HG03095 (cell line): ENCODE data around the gene GBGT1.

Source experiments
- ATAC-seq: cut with Tn5 transposase; IDR thresholded peaks from one replicate; pipeline ENCODE4 v1.9.1; 2021; ENCODE audit warnings: moderate library complexity; ENCODE audit not compliant: unreplicated experiment

GBGT1 gene

DNA sequence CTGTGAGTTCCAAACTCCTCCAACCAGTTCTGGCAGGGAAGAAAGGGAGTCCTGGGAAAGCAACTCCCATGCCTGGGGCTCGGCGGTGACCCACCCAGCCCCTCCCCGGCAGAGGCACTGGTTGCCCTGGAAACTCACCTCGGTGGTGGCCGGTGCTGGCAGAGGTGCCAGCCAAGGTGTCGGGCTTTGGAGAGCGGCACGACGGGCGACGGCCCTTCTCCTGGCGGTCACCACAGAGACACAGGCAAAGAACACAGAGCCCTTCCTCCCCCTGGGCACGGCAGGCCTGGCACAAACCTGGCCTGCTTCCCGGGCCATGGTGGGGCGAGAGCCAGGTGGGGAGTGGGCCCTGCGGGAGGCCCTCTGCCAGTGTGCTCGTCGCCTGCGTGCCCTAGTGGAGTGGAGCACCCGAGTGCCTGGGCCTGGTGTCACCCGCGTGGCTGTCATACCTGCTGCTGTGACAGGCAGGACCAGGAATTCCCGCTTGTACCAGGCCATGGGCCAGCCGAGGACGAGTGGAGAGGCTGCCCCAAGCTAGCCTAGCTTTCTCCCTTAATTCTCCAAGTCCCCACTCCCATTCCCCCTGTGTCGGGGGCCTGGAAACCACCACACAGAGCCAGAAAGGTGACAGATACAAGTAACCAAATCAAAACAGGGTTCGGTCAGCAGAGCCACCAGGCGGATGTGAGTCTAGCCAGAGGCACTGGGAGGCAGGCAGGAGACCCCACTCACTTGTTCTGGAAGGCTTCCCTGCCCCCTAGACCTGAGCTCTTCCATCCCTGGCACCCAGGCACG lies 34.5 kb downstream of the GBGT1 start:
- ATAC-seq, result no peak

DNA sequence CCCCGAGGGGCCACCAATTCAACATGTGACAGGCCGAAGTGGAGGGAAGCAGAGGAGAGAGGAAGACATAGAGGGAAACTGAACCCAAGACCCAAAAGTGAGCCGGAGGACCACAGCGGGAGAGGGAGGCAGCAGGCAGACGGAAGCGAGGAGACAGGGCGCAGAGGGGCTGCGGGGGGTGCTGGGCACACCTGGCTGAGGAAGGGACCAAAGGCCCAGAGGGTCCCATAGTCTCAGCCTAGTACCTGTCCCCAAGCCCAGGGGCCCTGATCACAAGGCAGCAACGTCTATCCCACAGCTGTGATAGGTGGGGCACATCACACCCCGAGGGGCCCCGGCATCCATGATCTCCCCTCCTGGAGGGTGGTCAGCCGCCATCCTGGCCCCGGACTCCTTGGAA lies 35.6 kb downstream of the GBGT1 start:
- no peak for ATAC-seq

- ATAC-seq, result no peak
These were observed 36.3 kb downstream of the GBGT1 start for GRCh38 chr9:133127340-133127981.

- no peak for ATAC-seq
These were observed 36.9 kb downstream of the GBGT1 start for GRCh38 chr9:133126697-133127339.

DNA sequence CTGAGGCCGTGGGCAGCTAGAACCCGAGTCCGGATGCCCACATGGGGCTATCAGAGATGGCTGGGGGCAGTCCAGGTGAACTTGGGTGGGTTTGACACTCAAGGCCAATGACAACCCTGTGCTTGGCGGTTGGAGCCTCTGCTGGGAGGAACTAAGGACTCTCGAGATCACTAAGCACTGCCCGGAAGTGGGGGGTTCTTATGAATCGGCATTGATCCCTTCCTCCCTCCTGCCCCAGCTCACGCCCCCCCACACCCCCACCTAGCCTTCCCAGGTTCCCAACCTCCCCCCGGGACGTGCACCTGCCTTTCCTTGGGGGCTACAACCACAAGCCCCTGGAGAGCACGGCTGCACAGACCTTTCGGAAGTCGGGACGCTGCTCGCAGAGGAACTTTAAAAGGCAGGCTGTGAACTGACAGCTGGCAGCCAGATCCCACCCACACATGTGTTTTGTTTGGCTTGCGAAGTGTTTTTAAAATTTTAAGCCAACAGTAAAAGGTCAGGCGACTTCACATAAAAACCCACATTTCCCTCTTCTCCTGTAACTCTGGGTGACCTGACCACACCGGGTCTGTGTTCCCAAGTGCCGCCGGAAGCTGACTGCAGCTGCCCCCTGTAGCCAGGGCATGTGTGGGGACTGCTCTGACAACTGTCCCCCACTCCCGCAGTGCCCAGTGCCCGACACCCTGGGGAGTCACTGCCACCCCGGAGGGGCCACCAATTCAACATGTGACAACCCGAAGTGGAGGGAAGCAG lies 37.6 kb downstream of the GBGT1 start:
- ATAC-seq, result peak; percentile 32

- no peak for ATAC-seq
These were observed 38.8 kb downstream of the GBGT1 start for GRCh38 chr9:133124907-133125275.

DNA sequence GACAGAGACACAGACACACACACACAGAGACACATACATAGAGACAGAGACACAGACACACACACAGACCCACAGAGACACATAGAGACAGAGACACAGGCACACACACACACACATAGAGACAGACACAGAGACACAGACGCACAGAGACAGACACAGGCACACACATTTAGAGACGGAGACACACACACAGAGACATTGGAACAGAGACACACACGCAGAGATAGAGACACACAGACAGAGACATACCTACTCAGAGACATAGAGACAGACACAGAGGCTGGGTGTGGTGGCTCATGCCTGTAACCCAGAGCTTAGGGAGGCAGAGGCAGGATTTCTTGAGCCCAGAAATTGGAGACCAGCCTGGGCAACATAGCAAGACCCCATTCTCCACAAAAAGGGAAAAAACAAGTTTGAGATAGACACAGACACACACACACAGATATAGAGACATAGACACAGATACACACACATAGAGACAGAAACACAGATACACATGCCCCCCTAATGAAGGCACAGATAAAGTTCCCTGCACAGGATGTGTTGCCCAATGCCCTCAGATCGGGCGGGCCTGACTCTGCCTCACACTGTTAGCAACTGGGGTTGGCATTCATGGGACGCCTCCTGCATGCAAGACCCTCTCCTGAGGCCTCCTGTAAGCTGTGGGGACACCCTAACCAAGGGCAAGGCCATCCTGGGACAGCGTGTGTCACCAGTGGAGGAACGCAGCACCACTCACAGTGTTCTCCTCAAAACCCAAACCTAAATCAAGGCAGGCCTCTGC lies 39.4 kb downstream of the GBGT1 start:
- no peak for ATAC-seq

DNA sequence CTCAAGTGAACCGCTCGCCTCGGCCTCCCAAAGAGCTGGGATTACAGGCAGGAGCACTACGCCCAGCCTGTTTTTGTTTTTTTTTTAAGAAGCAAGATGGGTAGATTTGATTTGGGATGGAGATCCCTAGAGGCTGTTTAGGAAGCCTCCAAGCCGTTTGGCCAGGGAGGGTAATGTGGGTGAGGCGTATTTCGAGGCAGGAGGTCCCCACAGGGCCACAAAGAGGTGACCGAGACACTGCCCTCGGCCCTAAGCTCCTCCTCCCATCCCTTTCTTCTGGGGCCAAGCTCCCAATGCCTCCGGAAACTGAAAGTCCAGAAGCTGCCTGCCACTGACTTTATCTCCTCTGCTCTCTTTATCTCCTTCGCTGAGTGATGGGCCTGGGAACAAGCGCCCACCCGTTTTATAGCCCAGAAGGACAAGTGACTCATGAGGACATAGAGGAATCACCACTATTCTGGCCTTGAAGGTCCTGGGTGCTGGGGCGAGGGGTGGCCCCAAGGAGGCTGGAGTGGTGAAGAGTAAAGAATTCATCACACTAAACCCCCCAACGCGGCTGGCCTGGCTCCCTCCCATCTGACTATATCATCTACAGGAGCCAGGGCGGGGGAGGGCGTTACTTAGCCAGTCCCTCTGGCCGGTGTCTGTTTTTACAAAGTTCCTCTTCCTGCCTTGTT lies 40.6 kb downstream of the GBGT1 start:
- ATAC-seq, result no peak

- no peak for ATAC-seq
These were observed 41.1 kb downstream of the GBGT1 start for GRCh38 chr9:133122605-133122934.

DNA sequence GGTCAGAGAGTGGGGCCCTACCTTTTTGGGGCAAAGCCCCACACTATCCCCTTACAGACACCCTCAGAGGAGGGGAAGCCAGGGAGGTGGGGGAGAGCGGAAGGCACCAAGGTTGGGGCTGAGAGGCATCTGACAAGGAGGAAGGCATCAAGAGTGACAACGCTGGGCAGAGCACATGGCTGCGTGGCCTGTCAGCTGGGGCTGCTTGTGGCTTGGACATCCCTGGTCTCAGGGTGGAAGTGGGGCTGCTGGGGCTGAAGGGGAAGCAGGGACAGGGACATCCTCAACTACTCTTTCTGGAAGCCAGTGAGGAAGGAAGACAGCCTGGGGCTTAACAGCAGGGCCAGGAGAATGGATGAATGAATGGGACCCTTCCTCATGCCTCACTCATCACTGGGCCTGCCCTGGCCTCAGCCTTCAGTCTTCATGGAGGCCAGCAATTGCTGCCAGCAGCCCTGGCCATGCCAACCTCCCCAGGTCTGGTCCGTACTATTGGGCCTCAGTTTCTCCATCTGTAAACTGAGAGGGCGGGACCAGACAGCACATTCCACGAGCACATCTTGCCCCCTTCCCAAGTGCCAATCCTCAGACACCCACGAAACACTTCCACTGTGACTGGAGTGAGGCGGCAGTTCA lies 41.7 kb downstream of the GBGT1 start:
- no peak for ATAC-seq

DNA sequence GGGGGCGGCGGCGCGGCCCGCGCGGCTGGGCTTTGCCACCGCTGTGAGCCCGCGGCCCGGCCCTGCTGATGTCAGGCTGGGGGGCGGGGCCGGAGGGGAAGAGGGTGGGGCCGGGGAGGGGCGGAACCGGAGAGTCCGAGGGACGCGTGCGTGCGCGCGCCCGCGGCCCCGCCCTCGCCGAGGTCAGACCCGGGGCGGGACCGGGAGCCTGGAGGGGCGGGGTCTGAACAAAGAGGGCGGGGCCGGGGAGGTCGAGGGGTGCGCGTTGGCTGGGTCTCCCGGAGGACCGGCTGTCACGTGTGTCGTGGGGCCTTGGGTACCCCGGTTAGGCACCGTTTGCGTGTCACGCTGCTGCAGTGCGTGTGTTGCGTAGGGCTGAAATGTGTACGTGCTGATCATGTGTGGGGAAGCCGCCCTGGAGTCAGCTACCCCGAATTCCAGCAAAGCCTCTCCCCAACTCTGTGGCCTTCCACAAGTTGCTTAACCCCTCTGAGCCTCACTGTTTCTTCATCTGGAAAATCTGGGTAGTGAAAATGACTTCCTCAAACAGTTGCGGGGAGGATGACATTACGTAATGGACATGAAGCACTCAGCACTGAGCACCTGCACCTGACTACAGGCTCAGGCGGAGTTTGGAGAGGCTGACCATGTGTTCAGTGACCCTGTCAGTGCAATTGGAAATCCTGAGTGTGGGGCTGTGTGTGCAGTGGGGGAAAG lies 42.4 kb downstream of the GBGT1 start, which contains the start of gene RALGDS:
Gene RALGDS (minus strand): TSS at position 43 of the 717 bp plus-strand sequence. CDS start 86 bp downstream, outside the sequence.
- peak; percentile 52 for ATAC-seq

GRCh38 chr9:133120501-133121197 lies 43.1 kb downstream of the GBGT1 start:
- peak; percentile 8 for ATAC-seq

- ATAC-seq, result no peak
These were observed 43.7 kb downstream of the GBGT1 start for GRCh38 chr9:133119846-133120500.

DNA sequence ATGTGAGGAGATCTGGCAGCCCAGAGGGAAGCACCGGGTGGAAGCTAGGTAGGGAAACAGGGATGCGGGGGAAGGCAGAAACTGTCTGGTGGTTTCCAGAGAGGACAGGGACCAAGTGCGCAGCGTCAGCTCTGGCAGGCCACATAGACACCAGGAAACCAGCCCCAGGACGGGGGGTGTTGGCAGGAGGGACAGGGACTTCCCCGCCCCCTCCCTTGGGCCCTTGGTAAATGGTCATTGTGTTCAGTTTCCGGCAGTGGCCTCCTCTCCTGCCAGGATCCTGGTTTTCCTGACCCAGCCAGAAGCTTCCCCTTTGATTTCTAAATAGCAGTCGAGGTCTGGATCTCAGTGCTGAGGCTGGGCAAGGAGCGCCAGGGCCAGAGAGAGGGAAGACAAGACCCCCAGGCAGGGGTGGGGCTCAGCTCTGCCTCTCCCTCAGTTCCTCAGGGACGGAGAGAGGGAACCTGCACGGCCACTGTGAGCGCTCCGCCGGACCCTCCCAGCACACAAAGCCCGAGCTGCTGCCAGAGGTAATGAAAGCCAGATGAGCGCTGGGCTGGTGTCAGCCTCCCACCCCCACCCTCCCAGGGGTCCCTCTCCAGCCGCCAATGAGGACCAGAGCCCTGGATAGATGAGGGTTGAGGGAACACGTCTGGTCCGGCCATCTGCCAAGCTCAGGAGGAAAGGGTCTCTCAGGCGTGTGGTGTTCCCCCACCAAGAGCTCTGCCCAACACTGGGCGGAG lies 44.4 kb downstream of the GBGT1 start:
- ATAC-seq, result no peak

GRCh38 chr9:133118568-133118967 lies 45.1 kb downstream of the GBGT1 start:
- ATAC-seq, result no peak

DNA sequence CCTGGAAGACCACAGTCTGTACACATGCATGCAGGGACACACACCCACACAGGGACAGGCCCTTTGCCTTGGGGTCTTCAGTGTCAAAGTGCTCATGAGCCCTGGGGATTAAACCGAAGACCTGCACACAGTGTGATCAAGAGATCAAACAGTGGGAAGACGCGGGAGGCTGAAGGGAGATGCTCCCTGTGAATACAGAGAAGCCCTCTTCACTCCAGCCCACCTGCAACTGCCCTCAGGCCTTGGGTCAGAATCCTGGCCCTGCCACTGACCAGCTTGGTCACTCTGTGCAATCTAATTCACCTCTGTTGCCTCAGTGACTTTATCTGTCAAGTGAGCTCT lies 45.6 kb downstream of the GBGT1 start:
- ATAC-seq, result no peak
